Fibroblast of skin of left biceps (primary cell): Measurements from ENCODE around the gene DGKZ.
"Not testable (repeated sequence)": the region's sequence is repeated elsewhere in the genome, so short reads cannot be mapped to it uniquely, and the experiment has no call there.

Experiments used
- DNase-seq, 2 experiments: peaks; one replicate each; pipeline ENCODE4 v3.0.0-alpha.2; 2013; ENCODE audit warnings: low read depth in 2 of 2

Gene DGKZ

GRCh38 chr11:46366661-46367161 lies 19.4 kb downstream of the DGKZ start:
- DNase-seq = no peak

GRCh38 chr11:46367244-46367915 lies 20.1 kb downstream of the DGKZ start:
- DNase-seq = no peak

- DNase-seq = no peak
Observed at GRCh38 chr11:46367916-46368267, 20.6 kb downstream of the DGKZ start.

GRCh38 chr11:46369458-46370152 lies 22.3 kb downstream of the DGKZ start:
- no peak for DNase-seq

DNA sequence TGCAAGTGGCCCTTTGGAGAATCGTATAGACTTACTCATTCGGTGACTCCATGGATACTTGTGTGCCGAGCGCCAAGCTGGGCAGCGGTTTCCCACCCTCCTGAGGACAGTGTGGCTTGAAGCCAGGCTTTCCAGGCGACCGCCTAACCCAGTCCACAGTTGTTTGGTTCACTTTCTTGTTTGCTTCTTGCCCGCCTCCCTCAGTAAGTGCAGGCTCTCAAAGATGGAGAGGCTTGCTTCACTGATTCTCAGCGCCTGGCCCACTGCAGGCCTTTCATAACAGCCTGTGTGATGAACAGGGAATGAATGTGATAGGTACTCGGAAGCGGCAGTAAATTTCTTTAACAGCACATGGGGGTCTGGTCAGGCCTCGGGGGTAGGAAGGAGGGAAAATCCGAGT lies 23.0 kb downstream of the DGKZ start:
- DNase-seq = no peak

- not testable (repeated sequence) for DNase-seq
Observed at GRCh38 chr11:46371262-46371661, 24.0 kb downstream of the DGKZ start.

DNA sequence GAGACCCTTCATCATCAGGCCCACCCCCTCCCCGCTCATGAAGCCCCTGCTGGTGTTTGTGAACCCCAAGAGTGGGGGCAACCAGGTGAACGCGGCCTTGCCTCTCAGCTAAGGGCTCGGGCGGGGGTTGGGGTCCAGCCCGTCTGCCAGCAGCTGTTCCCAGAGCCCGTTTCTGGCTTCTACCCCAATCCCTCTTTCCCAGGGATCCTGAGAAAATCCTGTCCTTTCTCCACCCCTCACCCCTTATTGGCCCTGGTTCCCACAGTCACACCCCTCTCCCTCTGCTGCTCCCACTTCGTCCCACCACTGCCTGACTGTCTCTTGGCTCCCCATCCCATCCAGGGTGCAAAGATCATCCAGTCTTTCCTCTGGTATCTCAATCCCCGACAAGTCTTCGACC lies 24.8 kb downstream of the DGKZ start:
- DNase-seq = no peak

DNA sequence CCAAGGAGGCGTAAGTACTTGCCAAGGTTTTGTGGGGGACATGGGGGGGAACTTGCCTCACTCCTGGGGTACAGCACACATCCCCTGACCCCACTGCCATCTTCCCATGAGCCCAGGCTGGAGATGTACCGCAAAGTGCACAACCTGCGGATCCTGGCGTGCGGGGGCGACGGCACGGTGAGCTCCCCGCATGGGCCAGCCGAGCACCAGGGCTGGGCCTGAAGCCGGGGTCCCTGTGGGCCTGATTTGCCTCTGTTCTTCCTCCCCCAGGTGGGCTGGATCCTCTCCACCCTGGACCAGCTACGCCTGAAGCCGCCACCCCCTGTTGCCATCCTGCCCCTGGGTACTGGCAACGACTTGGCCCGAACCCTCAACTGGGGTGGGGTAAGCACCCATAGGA lies 25.2 kb downstream of the DGKZ start:
- DNase-seq = not testable (repeated sequence)

- no peak for DNase-seq
Observed at GRCh38 chr11:46373787-46374740, 26.8 kb downstream of the DGKZ start.

- DNase-seq = no peak
Observed at GRCh38 chr11:46374815-46375214, 27.6 kb downstream of the DGKZ start.

DNA sequence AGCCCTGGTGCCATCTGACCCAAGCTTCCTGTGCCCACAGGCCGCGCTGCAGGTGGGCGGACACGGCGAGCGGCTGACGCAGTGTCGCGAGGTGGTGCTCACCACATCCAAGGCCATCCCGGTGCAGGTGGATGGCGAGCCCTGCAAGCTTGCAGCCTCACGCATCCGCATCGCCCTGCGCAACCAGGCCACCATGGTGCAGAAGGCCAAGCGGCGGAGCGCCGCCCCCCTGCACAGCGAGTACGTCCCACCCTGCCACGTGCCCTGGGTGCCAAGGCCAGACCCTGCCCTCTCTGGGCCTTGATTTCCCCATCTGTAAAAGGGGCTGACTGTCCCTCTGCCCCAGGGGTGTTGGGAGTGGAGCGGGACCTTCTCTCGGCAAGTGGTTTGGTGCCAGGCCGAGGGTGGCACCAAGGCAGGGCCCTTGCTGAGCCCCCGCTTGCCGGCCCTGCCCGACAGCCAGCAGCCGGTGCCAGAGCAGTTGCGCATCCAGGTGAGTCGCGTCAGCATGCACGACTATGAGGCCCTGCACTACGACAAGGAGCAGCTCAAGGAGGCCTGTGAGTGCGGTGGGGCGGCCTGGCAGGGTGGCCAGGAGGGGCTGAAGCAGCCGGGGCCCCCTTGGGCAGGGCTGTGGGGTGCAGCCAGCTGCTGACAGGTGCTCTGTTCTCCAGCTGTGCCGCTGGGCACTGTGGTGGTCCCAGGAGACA lies 28.3 kb downstream of the DGKZ start:
- no peak for DNase-seq

DNA sequence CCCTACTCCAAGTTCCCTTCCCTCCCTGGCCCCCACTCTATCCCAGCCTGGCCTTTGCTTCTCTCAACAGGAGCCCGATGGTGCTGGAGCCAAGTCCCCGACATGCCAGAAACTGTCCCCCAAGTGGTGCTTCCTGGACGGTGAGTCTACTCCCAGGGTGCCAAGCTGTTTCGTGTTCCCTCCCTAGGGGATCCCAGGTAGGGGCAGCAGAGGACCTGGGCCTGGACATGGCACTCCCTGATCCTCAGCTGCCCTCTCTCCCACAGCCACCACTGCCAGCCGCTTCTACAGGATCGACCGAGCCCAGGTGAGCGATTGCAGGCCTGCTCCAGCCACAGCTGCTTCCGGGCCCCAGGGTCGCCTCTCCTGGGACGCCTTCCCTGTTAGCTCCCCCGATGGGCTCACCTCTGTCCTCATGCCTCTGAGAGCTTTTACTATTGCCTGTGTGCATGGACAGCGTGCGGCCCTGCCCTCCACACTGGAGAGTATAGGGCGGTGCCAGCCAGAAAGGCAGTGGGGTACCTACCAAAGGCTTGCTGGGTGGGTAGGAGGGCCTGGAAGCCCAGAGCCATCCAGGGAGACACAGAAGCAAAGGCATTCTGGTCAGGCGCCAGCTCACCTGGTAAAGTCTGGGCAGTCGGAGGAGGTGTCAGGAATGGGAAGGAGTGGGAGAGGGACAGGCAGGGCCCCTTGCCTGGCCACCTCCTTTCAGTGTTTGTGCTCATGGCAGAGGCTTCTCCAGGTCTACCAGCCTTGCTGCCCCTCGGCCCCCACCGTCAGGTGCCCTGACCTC lies 29.2 kb downstream of the DGKZ start:
- no peak for DNase-seq

DNA sequence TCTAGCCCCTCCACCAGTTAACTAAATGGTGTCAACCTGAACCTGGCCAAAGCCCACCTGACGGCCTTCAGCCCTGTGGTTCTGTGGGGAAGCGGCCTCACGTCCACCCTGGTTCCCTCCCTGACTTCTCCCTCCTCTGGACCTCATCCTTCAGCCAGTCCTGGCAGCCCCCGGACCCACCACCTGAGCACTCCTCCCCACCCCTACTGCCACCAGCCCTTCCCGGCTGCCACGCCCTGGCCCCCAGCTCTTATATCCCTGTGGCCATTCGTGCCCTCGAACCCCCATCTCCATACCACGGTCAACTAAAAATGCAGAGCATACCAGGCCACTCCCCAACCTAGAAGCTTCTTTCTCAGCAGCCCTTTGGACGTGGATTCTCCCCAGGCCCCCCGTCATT lies 30.0 kb downstream of the DGKZ start:
- DNase-seq = no peak

DNA sequence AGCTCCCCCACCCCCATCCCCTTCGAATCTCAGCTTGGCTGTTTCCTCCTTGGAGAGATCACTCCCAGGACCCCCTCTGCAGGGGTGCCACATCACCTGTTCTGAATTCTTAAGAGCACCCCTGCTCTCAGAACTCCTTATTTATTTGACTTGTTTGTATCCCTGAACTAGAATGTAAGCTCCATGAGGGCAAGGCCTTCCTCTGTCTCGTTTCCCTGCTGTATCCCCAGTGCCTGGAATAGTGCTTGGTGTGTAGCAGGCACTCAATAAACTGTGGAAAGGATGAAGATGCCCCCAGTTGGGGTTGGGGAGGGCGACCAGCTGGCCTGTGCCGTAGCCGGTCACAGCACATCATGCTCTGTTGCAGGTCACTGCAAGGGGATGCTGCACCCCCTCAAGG lies 30.6 kb downstream of the DGKZ start:
- no peak for DNase-seq

DNA sequence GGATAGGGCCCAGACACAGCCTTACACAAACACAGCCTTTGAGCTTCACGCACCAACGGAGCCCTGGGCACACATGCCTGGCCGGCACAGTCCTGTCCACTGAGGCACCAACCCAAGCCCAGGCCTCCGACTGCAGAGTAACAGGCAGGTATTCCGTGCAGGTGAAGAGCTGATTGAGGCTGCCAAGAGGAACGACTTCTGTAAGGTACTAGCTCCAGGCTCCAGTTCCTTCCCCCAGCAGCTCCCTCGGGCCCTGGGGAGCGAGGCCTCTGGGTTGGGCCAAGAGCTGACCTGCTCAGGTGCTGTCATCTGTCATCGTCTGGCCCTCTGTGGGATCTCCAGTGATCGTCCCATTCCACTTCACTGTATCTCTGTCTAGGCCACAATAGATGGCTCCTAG lies 31.0 kb downstream of the DGKZ start:
- DNase-seq = no peak

GRCh38 chr11:46378811-46379481 lies 31.7 kb downstream of the DGKZ start:
- no peak for DNase-seq

GRCh38 chr11:46379482-46380293 lies 32.4 kb downstream of the DGKZ start:
- not testable (repeated sequence) for DNase-seq

- no peak for DNase-seq
Observed at GRCh38 chr11:46380340-46381047, 33.2 kb downstream of the DGKZ start.
